Common myeloid progenitor, CD34-positive (primary cell): ENCODE measurements around the gene GBX1.

ENCODE experiments used
- CTCF ChIA-PET: fragments of 350-600 bp; sonication (Branson Sonifier 250); formaldehyde crosslinking; loops from one replicate; lab custom pipeline; 2021; ENCODE audit warnings: antibody characterized with exemption; lab: Charles Lee
- POLR2A ChIA-PET: fragments of 350-600 bp; sonication (Branson Sonifier 250); formaldehyde crosslinking; loops from one replicate; lab custom pipeline; 2021; ENCODE audit warnings: antibody characterized with exemption; lab: Charles Lee
- DNase-seq, 3 donors: peaks; one replicate each; pipeline versions ENCODE4 v3.0.0 to v3.0.0-alpha.2; 2013
- H3K27ac ChIP-seq, 2 experiments: 1 replicate in 1 of 2; 2 replicates in 1 of 2; pipeline ENCODE4 v1.7.0; 2013; ENCODE audit warnings: inconsistent platforms in 2 of 2, low read length in 2 of 2, mild to moderate bottlenecking in 2 of 2, low read depth in 1 of 2, moderate library complexity in 1 of 2; ENCODE audit not compliant: severe bottlenecking in 2 of 2, insufficient read depth in 1 of 2, poor library complexity in 1 of 2
- H3K27me3 ChIP-seq, 5 experiments: replicated peaks in 2 of 5; 1 replicate in 3 of 5; 2 replicates in 2 of 5; pipeline versions ENCODE4 v1.6.1 to v1.7.0; 2013; ENCODE audit warnings: low read length in 4 of 5, mild to moderate bottlenecking in 2 of 5, moderate library complexity in 2 of 5, inconsistent platforms in 1 of 5; ENCODE audit not compliant: insufficient read depth in 5 of 5, control insufficient read depth in 4 of 5
- H3K36me3 ChIP-seq, 4 experiments: 1 replicate in 2 of 4; 2 replicates in 2 of 4; pipeline versions ENCODE4 v1.6.1 to v1.7.0; 2013; ENCODE audit warnings: low read length in 3 of 4, control low read depth in 1 of 4, mild to moderate bottlenecking in 1 of 4; ENCODE audit not compliant: control insufficient read depth in 4 of 4, insufficient read depth in 4 of 4
- H3K4me1 ChIP-seq, 4 experiments: 1 replicate in 3 of 4; 2 replicates in 1 of 4; pipeline versions ENCODE4 v1.6.1 to v1.7.1; 2013; ENCODE audit warnings: low read length in 3 of 4, mild to moderate bottlenecking in 3 of 4, control low read depth in 1 of 4, inconsistent platforms in 1 of 4, moderate library complexity in 1 of 4; ENCODE audit not compliant: control insufficient read depth in 4 of 4, insufficient read depth in 4 of 4; ENCODE audit errors: control extremely low read depth in 1 of 4
- H3K4me3 ChIP-seq, 7 experiments: 1 replicate in 4 of 7; 2 replicates in 3 of 7; pipeline versions ENCODE4 v1.5.1 to v1.7.0; 2013; ENCODE audit warnings: mild to moderate bottlenecking in 7 of 7, low read length in 6 of 7, moderate library complexity in 6 of 7, inconsistent platforms in 2 of 7, low read depth in 2 of 7, control low read depth in 1 of 7; ENCODE audit not compliant: insufficient read depth in 4 of 7, control insufficient read depth in 1 of 7; ENCODE audit errors: extremely low read depth in 1 of 7
- H3K9me3 ChIP-seq, 5 experiments: 1 replicate in 4 of 5; 2 replicates in 1 of 5; pipeline versions ENCODE4 v1.6.1 to v1.7.1; 2013; ENCODE audit warnings: low read length in 4 of 5, mild to moderate bottlenecking in 2 of 5, inconsistent platforms in 1 of 5, low read depth in 1 of 5, moderate library complexity in 1 of 5; ENCODE audit not compliant: control insufficient read depth in 4 of 5, insufficient read depth in 2 of 5; ENCODE audit errors: control extremely low read depth in 1 of 5
- WGBS: methylation state at CpG from one replicate; pipeline ENCODE4 v1.1.5; 2013; ENCODE audit not compliant: insufficient coverage; 5-methylcytosine and 5-hydroxymethylcytosine counted together

The GBX1 gene

GRCh38 chr7:151188252-151188542 is 20.7 kb upstream of the GBX1 start:
- DNase-seq = no peak
- ChIA-PET POLR2A (no interaction called here), CTCF (interaction anchor here (0.6 kb wide), 1 partner anchor 9 kb away, joined by 3 read pairs; no protein-coding TSS in a partner anchor)
- Histone ChIP-seq H3K36me3 (no peaks in the 10 kb centered on the region), H3K27me3 (peaks cover 0 to 7% (median 0%) of the 10 kb centered on the region in 5 experiments), H3K27ac (no peak overlapping the region), H3K9me3 (no peaks in the 10 kb centered on the region), H3K4me1 (no peaks in the 10 kb centered on the region), H3K4me3 (no peak overlapping the region)
- WGBS = 86% methylated on average over 1 of the region's 5 CpGs

DNA sequence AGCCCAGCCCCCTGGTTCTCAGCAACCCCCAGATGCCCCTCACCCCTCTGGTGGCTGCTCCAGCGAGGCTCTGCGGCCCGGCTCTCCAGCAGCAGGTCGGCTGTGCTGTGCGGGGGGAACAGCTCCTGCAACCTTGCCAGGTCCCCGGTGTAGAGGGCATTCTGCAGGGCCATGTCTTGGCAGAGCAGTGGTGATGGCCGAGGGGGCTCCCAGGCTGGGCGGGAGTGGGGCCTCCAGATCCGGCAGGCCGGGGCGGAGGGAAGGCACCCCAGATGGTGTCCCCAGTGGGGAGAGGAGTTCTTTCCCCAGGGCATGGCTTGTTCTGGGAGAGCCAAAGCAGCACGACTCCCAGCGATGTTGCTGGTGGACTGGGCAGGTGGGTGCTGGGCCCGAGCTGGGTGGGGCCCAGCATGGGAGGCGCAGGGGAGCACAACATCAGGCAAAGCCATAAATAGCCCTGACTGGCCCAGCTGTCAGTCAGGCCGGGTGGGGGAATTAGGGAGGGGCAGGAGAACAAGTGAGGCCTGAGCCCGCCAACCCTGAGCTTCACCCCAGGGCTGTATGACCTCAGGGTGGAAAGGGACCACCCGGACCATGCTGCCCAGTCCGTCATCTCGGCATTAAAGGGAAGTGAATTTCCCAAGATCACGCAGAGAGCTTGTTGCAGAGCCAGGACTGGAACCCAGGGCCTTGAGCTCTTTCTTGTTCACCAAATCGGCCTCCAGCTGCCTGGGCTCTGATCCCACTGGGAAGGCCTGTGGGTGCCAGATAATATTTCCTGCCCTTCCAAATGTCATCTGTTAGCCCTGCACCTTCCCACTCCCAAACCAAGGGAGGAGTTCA is 20.1 kb upstream of the GBX1 start:
- 93% methylated on average over 17 of the region's 22 CpGs for WGBS
- H3K4me3 ChIP-seq = no peak overlapping the region
- no peak overlapping the region for H3K27ac ChIP-seq
- no peak for DNase-seq
- no peaks in the 10 kb centered on the region for H3K36me3 ChIP-seq
- CTCF ChIA-PET = interaction anchor here (0.6 kb wide), 1 partner anchor 8 kb away, joined by 3 read pairs; no protein-coding TSS in a partner anchor
- no peaks in the 10 kb centered on the region for H3K4me1 ChIP-seq
- H3K9me3 ChIP-seq = no peaks in the 10 kb centered on the region
- H3K27me3 ChIP-seq = peaks cover 0 to 7% (median 0%) of the 10 kb centered on the region in 5 experiments
- POLR2A ChIA-PET = no interaction called here

GRCh38 chr7:151186640-151187408 is 19.3 kb upstream of the GBX1 start, which contains the start of gene ASB10:
ASB10 (minus strand) TSS chr7:151187250; CDS start chr7:151187130, 120 bp downstream.
- Histone ChIP-seq H3K4me1 (no peaks in the 10 kb centered on the region), H3K4me3 (no peak within 1 kb of the TSS), H3K9me3 (no peaks in the 10 kb centered on the region), H3K27ac (no peak within 1 kb of the TSS), H3K36me3 (no peaks in the 10 kb centered on the region), H3K27me3 (peaks cover 0 to 7% (median 0%) of the 10 kb centered on the region in 5 experiments)
- WGBS = 91% methylated on average over 18 of the region's 22 CpGs
- ChIA-PET POLR2A (no interaction called here), CTCF (no interaction called here)
- no peak for DNase-seq

DNA sequence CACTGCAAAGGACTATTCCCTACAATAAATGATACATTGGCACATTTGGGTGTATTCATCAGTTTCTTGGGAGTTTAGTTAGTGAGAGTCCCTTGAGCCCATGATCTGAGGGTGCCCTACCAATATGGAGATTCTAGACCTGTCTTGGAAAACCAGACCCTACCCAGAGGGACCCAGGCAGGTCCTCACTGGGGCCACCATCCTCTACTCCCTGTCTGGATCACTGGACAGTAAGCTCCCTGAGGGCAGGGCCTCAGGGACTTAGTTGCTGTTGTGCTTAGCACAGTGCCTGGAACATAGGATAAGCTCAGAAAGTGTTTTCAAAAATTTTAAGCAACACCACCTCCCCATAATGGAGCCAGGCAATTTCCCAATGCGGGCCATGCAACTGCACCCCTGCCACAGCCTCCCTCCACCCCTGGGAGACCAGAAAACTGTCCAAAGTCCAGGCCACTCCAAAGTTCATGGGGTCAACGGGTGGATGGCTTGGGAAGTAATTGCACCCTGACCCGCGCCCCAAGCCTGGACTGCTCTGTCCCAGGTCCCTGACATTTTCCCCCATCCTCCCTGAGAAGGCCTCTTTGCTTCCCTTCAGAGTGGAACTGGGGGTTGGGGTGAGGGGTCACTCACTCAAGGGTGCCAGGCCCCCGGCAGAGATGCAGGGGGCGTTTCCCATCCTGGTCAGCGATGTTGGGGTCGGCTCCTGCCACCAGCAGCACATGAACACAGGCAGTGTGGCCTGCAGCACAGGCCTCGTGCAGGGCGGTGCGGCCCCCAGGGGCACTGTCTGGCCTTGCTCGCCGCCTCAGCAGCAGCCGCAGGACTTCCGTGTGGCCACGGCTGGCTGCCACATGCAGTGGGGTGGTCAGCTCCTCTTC is 18.5 kb upstream of the GBX1 start:
- ChIA-PET CTCF (interaction anchor here (1.1 kb wide), 1 partner anchor 21 kb away, joined by 4 read pairs; no protein-coding TSS in a partner anchor), POLR2A (no interaction called here)
- peaks cover 0 to 7% (median 0%) of the 10 kb centered on the region in 5 experiments for H3K27me3 ChIP-seq
- H3K9me3 ChIP-seq = no peaks in the 10 kb centered on the region
- no peak for DNase-seq
- 97% methylated on average over 7 of the region's 16 CpGs for WGBS
- H3K36me3 ChIP-seq = no peaks in the 10 kb centered on the region
- no peaks in the 10 kb centered on the region for H3K4me1 ChIP-seq
- no peak overlapping the region for H3K27ac ChIP-seq
- no peak overlapping the region for H3K4me3 ChIP-seq

DNA sequence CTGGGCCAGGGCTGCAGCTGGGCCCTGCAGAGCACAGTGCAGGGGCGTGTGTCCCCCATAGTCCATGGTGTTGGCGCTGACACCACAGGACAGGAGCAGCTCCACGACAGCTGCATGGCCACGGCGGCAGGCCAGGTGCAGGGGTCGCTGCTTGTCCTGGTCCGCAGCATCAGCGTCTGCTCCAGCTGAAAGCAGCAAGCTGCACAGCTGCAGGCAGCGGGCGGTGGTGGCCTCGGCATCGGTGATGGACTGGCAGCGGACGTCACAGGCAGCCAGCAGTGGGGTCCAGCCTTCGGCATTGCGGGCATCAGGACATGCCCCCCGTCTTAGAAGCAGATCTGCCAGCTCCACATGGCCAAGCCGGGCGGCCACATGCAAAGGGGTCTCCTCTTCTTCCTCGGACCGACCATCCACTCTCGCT is 13.5 kb upstream of the GBX1 start:
- H3K4me1 ChIP-seq = no peaks in the 10 kb centered on the region
- no peak overlapping the region for H3K4me3 ChIP-seq
- POLR2A ChIA-PET = interaction anchor here (0.6 kb wide), 1 partner anchor 13 kb away, joined by 3 read pairs; no protein-coding TSS in a partner anchor
- no peak overlapping the region for H3K27ac ChIP-seq
- no peak for DNase-seq
- 97% methylated on average over 19 of the region's 22 CpGs for WGBS
- H3K36me3 ChIP-seq = no peaks in the 10 kb centered on the region
- no peaks in the 10 kb centered on the region for H3K9me3 ChIP-seq
- CTCF ChIA-PET = interaction anchor here (1.1 kb wide), 2 partner anchors 24 kb away, joined by 3 read pairs; no protein-coding TSS in a partner anchor
- peaks cover 0 to 11% (median 5%) of the 10 kb centered on the region in 5 experiments for H3K27me3 ChIP-seq

DNA sequence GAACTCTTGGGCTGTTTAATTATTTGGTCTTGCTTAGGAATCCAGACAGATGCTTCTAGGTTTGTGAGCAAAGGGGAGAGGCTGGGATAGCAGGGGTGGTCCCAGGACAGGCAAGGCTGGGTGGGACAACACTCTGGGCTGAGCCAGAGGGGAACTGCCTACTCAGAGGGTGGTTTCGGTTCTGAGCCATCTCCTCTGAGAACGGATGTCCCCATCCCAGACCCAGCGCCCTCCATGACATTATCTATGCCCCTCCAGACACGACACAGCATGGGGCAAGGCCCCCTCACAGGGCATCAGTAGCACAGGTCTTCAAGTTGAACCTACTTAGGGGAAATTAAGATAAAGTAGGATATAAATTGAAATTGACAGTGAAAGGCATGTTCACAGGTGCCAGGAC is 12.5 kb upstream of the GBX1 start:
- peaks cover 0 to 2% (median 0%) of the 10 kb centered on the region in 4 experiments for H3K4me1 ChIP-seq
- no peaks in the 10 kb centered on the region for H3K36me3 ChIP-seq
- no peak for DNase-seq
- H3K27ac ChIP-seq = no peak overlapping the region
- ChIA-PET POLR2A (no interaction called here), CTCF (interaction anchor here (1.4 to 1.6 kb wide), 2 partner anchors 8 to 10 kb away, joined by 3 to 6 read pairs; no protein-coding TSS in a partner anchor)
- WGBS = 92% methylated on average over 4 of the region's 4 CpGs
- H3K9me3 ChIP-seq = no peaks in the 10 kb centered on the region
- H3K27me3 ChIP-seq = peaks cover 0 to 16% (median 11%) of the 10 kb centered on the region in 5 experiments
- no peak overlapping the region for H3K4me3 ChIP-seq
